Trophoblast cell (in vitro differentiated cells and primary cell): ENCODE results near the gene MYO5B.

Source experiments
- DNase-seq, 2 donors: peaks; one replicate each; pipeline ENCODE4 v3.0.0-alpha.2; 2016
- H2AFZ ChIP-seq: 2 replicates; pipeline ENCODE4 v1.6.1; 2013; ENCODE audit warnings: low read length, moderate library complexity, mild to moderate bottlenecking; ENCODE audit not compliant: insufficient read depth, poor library complexity
- H2AK5ac ChIP-seq: 2 replicates; pipeline ENCODE4 v1.6.1; 2013; ENCODE audit warnings: mild to moderate bottlenecking, low read length
- H2BK120ac ChIP-seq: 2 replicates; pipeline ENCODE4 v1.6.1; 2013; ENCODE audit warnings: low read length, mild to moderate bottlenecking, moderate library complexity; ENCODE audit not compliant: insufficient read depth, poor library complexity
- H2BK12ac ChIP-seq: 2 replicates; pipeline ENCODE4 v1.6.1; 2013; ENCODE audit warnings: mild to moderate bottlenecking, low read length, moderate library complexity
- H2BK5ac ChIP-seq: 2 replicates; pipeline ENCODE4 v1.6.1; 2013; ENCODE audit warnings: low read length, low read depth, moderate library complexity, mild to moderate bottlenecking; ENCODE audit not compliant: poor library complexity
- H3K14ac ChIP-seq: 2 replicates; pipeline ENCODE4 v1.6.1; 2013; ENCODE audit warnings: mild to moderate bottlenecking, low read length
- H3K18ac ChIP-seq: 2 replicates; pipeline ENCODE4 v1.6.1; 2013; ENCODE audit warnings: mild to moderate bottlenecking, low read length
- H3K23ac ChIP-seq: 2 replicates; pipeline ENCODE4 v1.6.1; 2013; ENCODE audit warnings: low read length
- H3K27ac ChIP-seq: 2 replicates; pipeline ENCODE4 v1.5.1; 2013; ENCODE audit warnings: low read depth, mild to moderate bottlenecking, inconsistent platforms, low read length, moderate library complexity
- H3K27me3 ChIP-seq: 2 replicates; pipeline ENCODE4 v1.6.1; 2013; ENCODE audit warnings: inconsistent platforms, mild to moderate bottlenecking, low read length, moderate library complexity; ENCODE audit not compliant: insufficient read depth
- H3K36me3 ChIP-seq, 2 experiments: 1 replicate in 1 of 2; 2 replicates in 1 of 2; pipeline ENCODE4 v1.6.1; 2013; ENCODE audit warnings: low read length in 2 of 2, mild to moderate bottlenecking in 2 of 2, moderate library complexity in 1 of 2; ENCODE audit not compliant: insufficient read depth in 2 of 2, control insufficient read depth in 1 of 2
- H3K4ac ChIP-seq: 2 replicates; pipeline ENCODE4 v1.6.1; 2013; ENCODE audit warnings: low read depth, mild to moderate bottlenecking, low read length, moderate library complexity
- H3K4me1 ChIP-seq, 2 experiments: 1 replicate in 1 of 2; 2 replicates in 1 of 2; pipeline ENCODE4 v1.6.1; 2013; ENCODE audit warnings: low read length in 2 of 2, mild to moderate bottlenecking in 2 of 2, moderate library complexity in 1 of 2; ENCODE audit not compliant: insufficient read depth in 2 of 2, control insufficient read depth in 1 of 2
- H3K4me2 ChIP-seq: 2 replicates; pipeline ENCODE4 v1.6.1; 2013; ENCODE audit warnings: inconsistent platforms, mild to moderate bottlenecking, low read length, moderate library complexity
- H3K4me3 ChIP-seq: 2 replicates; pipeline ENCODE4 v1.5.1; 2013; ENCODE audit warnings: mild to moderate bottlenecking, low read depth, low read length, inconsistent platforms
- H3K79me1 ChIP-seq: one replicate; pipeline ENCODE4 v1.6.1; 2013; ENCODE audit warnings: low read length
- H3K79me2 ChIP-seq: 2 replicates; pipeline ENCODE4 v1.6.1; 2013; ENCODE audit warnings: low read length, mild to moderate bottlenecking; ENCODE audit not compliant: control insufficient read depth, insufficient read depth, poor library complexity
- H3K9ac ChIP-seq: 2 replicates; pipeline ENCODE4 v1.6.1; 2013; ENCODE audit warnings: mild to moderate bottlenecking, low read length
- H3K9me3 ChIP-seq: 2 replicates; pipeline ENCODE4 v1.6.1; 2013; ENCODE audit warnings: low read depth, mild to moderate bottlenecking, control low read depth, inconsistent platforms, low read length; ENCODE audit not compliant: insufficient read depth
- H4K12ac ChIP-seq: 2 replicates; pipeline ENCODE4 v1.6.1; 2013; ENCODE audit warnings: low read depth, mild to moderate bottlenecking, low read length, moderate library complexity
- H4K8ac ChIP-seq: 2 replicates; pipeline ENCODE4 v1.6.1; 2013; ENCODE audit warnings: low read depth, mild to moderate bottlenecking, low read length, moderate library complexity
- H4K91ac ChIP-seq: one replicate; pipeline ENCODE4 v1.6.1; 2013; ENCODE audit warnings: low read depth, mild to moderate bottlenecking, low read length, moderate library complexity
- WGBS: extraction: QIAGEN DNeasy Blood & Tissue Kit; methylation state at CpG from one replicate; pipeline ENCODE4 v1.1.7; 2013; ENCODE audit warnings: missing lambda C conversion rate; ENCODE audit not compliant: insufficient read length, insufficient coverage; ENCODE audit errors: extremely low coverage; 5-methylcytosine and 5-hydroxymethylcytosine counted together

Gene MYO5B

DNA sequence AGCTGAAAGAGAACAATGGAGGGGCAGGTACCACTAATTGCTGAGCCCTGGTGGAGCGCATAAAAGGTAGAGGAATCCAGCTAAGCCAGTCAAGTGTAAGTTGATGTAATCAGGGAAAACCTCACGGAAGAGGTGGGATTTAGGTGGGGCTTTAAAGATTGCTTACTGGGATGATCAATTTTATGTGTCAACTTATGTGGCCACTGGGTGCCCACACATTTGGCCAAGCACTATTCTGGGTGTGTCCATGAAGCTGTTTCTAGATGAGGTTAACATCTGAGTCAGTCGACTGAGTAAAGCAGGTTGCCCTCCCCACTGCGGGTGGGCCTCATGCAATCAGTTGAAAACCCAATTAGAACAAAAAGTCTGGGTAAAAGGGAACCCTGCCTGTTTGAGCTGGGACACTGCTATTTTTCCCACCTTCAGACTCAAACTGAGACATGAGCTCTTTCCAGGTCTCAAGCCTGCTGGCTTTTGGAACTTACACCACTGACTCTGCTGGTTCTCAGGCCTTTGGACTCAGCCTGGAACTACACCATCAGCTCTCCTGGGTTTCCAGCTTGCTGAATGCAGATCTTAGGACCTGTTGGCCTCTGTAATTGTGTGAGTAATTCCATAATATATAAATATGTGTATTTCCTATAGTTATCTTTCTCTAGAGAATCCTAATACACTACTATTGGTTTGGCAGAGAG is 67.3 kb downstream of the MYO5B start:
- no peak overlapping the region for H3K14ac ChIP-seq
- H3K4ac ChIP-seq, result no peak overlapping the region
- H4K8ac ChIP-seq, result no peak overlapping the region
- H2BK120ac ChIP-seq, result no peak overlapping the region
- H3K27me3 ChIP-seq, result no peaks in the 10 kb centered on the region
- H3K27ac ChIP-seq, result no peak overlapping the region
- H4K12ac ChIP-seq, result no peak overlapping the region
- H3K18ac ChIP-seq, result peak overlapping the region; percentile 33
- H3K79me2 ChIP-seq, result no peaks in the 10 kb centered on the region
- no peak overlapping the region for H3K4me2 ChIP-seq
- H3K36me3 ChIP-seq, result no peaks in the 10 kb centered on the region
- no peak overlapping the region for H3K23ac ChIP-seq
- no peak overlapping the region for H2BK5ac ChIP-seq
- H3K79me1 ChIP-seq, result no peaks in the 10 kb centered on the region
- no peak overlapping the region for H4K91ac ChIP-seq
- no CpG with 5 or more reads among the region's 4 CpGs for WGBS
- no peak overlapping the region for H2AFZ ChIP-seq
- H3K4me3 ChIP-seq, result no peak overlapping the region
- H3K9ac ChIP-seq, result no peak overlapping the region
- H3K4me1 ChIP-seq, result peaks cover 0 to 13% of the 10 kb centered on the region in 2 experiments
- DNase-seq, result no peak
- H2AK5ac ChIP-seq, result no peak overlapping the region
- no peaks in the 10 kb centered on the region for H3K9me3 ChIP-seq
- no peak overlapping the region for H2BK12ac ChIP-seq

DNA sequence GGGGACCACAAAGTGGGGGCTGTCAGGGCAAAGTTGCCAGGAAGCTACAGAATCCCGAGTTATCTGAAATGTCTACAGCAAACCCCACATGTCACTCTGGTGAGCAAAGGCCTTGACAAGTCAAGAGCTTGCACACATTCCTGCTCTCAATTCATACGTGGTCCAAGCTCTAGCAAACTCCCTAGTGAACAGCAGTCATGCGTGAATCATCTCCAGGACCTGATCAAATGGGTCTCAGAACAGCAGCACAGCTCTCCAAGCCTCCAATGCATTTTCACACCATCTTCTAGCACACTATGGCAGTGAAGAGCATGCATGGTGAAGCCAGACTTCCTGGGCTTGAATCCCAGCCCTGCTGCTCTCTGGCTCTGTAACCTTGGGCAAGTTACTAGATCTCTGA is 68.5 kb downstream of the MYO5B start:
- Histone ChIP-seq H2BK5ac (no peak overlapping the region), H3K4ac (no peak overlapping the region), H2AFZ (no peak overlapping the region), H3K79me1 (no peaks in the 10 kb centered on the region), H4K91ac (no peak overlapping the region), H4K12ac (no peak overlapping the region), H3K4me2 (no peak overlapping the region), H3K4me1 (peaks cover 0 to 11% of the 10 kb centered on the region in 2 experiments), H3K36me3 (no peaks in the 10 kb centered on the region), H3K14ac (no peak overlapping the region), H2BK12ac (no peak overlapping the region), H3K9ac (no peak overlapping the region), H3K27me3 (no peaks in the 10 kb centered on the region), H3K18ac (no peak overlapping the region), H3K79me2 (no peaks in the 10 kb centered on the region), H3K9me3 (no peaks in the 10 kb centered on the region), H3K4me3 (no peak overlapping the region), H2BK120ac (no peak overlapping the region), H4K8ac (no peak overlapping the region), H3K27ac (no peak overlapping the region), H2AK5ac (no peak overlapping the region), H3K23ac (no peak overlapping the region)
- no peak for DNase-seq
- WGBS, result no CpG with 5 or more reads among the region's 3 CpGs

DNA sequence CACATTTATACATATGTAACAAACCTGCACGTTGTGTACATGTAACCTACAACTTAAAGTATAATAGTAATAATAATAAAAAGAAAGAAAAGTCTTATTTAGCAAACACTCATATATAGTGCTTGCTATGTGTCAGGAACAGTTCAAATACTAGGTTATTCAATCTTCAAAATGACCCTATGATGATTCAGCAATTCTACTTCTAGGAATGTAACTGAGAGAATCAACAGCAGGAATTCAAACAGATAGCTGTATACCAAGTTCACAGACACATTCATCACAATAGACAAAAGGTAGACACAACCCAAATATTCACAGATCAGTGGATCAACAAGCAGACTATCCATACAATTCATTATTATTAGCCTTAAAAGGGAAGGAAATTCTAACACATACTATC is 69.5 kb downstream of the MYO5B start:
- WGBS, result no CpG with 5 or more reads among the region's 1 CpG
- Histone ChIP-seq H2BK120ac (no peak overlapping the region), H3K23ac (no peak overlapping the region), H2AK5ac (no peak overlapping the region), H3K4ac (no peak overlapping the region), H3K9ac (no peak overlapping the region), H4K91ac (no peak overlapping the region), H3K4me1 (peaks cover 0 to 11% of the 10 kb centered on the region in 2 experiments), H3K27ac (no peak overlapping the region), H3K14ac (no peak overlapping the region), H2BK5ac (no peak overlapping the region), H3K4me2 (no peak overlapping the region), H3K27me3 (no peaks in the 10 kb centered on the region), H4K12ac (no peak overlapping the region), H3K18ac (no peak overlapping the region), H2BK12ac (no peak overlapping the region), H3K4me3 (no peak overlapping the region), H2AFZ (no peak overlapping the region), H3K79me2 (no peaks in the 10 kb centered on the region), H3K36me3 (no peaks in the 10 kb centered on the region), H3K9me3 (no peaks in the 10 kb centered on the region), H4K8ac (no peak overlapping the region), H3K79me1 (no peaks in the 10 kb centered on the region)
- DNase-seq, result no peak

DNA sequence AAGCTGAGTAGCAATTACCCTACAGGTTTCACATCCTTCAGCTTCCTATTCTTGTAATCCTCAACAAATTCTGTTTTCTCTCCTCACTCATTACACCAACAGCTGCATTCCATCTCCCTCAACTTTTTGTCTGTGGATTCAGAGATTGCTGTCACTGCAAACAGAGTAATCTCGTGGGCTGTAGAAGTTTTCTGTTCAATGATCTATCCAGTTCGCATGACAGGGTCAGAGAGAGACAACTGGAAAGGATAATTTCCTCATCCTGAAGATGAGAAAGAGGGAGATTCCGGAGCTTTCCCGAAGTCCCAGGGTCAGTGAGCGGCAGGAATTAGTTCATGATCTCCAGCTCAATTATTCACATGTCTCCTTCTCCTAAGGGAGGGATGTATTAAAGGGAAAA is 75.7 kb downstream of the MYO5B start:
- DNase-seq, result no peak
- no peak overlapping the region for H2BK5ac ChIP-seq
- no peaks in the 10 kb centered on the region for H3K27me3 ChIP-seq
- H2BK12ac ChIP-seq, result no peak overlapping the region
- H3K23ac ChIP-seq, result no peak overlapping the region
- H3K79me2 ChIP-seq, result no peaks in the 10 kb centered on the region
- H2AK5ac ChIP-seq, result no peak overlapping the region
- no peak overlapping the region for H2AFZ ChIP-seq
- H3K4me3 ChIP-seq, result no peak overlapping the region
- H2BK120ac ChIP-seq, result no peak overlapping the region
- no peak overlapping the region for H3K9ac ChIP-seq
- H4K91ac ChIP-seq, result no peak overlapping the region
- peaks cover 4 to 8% of the 10 kb centered on the region in 2 experiments for H3K4me1 ChIP-seq
- no CpG with 5 or more reads among the region's 5 CpGs for WGBS
- no peaks in the 10 kb centered on the region for H3K9me3 ChIP-seq
- no peak overlapping the region for H3K14ac ChIP-seq
- no peak overlapping the region for H3K4me2 ChIP-seq
- H3K36me3 ChIP-seq, result no peaks in the 10 kb centered on the region
- H3K79me1 ChIP-seq, result no peaks in the 10 kb centered on the region
- H4K12ac ChIP-seq, result no peak overlapping the region
- no peak overlapping the region for H3K27ac ChIP-seq
- no peak overlapping the region for H4K8ac ChIP-seq
- H3K18ac ChIP-seq, result no peak overlapping the region
- H3K4ac ChIP-seq, result no peak overlapping the region
